MM.1S (cell line): ENCODE measurements around the gene SAMD13.

Source experiments
- DNase-seq: peaks from one replicate; pipeline ENCODE4 v3.0.0-alpha.2; 2015
- H2AFZ ChIP-seq: fragments of 300-600 bp; sonication (generic); 2 replicates; pipeline ENCODE4 v1.6.0; 2016; ENCODE audit warnings: antibody characterized with exemption, low read length
- H3F3A ChIP-seq: fragments of 300-600 bp; sonication (generic); 2 replicates; pipeline ENCODE4 v1.6.1; 2016; ENCODE audit warnings: mild to moderate bottlenecking, antibody characterized with exemption, low read length, moderate library complexity, mixed read lengths; ENCODE audit not compliant: insufficient read depth
- H3K27ac ChIP-seq: fragments of 300-600 bp; sonication (generic); 2 replicates; pipeline ENCODE4 v1.5.1; 2016; ENCODE audit warnings: mild to moderate bottlenecking, low read length
- H3K27me3 ChIP-seq: fragments of 300-600 bp; sonication (generic); replicated peaks from 2 replicates; pipeline ENCODE4 v1.6.0; 2016; ENCODE audit warnings: low read length; ENCODE audit not compliant: insufficient read depth
- H3K36me3 ChIP-seq: fragments of 300-600 bp; sonication (generic); replicated peaks from 2 replicates; pipeline ENCODE4 v1.6.1; 2016; ENCODE audit warnings: mild to moderate bottlenecking, low read length, mixed read lengths; ENCODE audit not compliant: insufficient read depth
- H3K4me1 ChIP-seq: fragments of 300-600 bp; sonication (generic); 2 replicates; pipeline ENCODE4 v1.6.1; 2016; ENCODE audit warnings: low read length, mixed read lengths
- H3K4me2 ChIP-seq: fragments of 300-600 bp; sonication (generic); 2 replicates; pipeline ENCODE4 v1.6.0; 2016; ENCODE audit warnings: low read depth, low read length
- H3K4me3 ChIP-seq: fragments of 300-600 bp; sonication (generic); 2 replicates; pipeline ENCODE4 v1.5.1; 2016; ENCODE audit warnings: low read length, mixed read lengths
- H3K79me2 ChIP-seq: fragments of 300-600 bp; sonication (generic); 2 replicates; pipeline ENCODE4 v1.6.1; 2016; ENCODE audit warnings: mixed run types, low read length, mixed read lengths
- H3K9ac ChIP-seq: fragments of 300-600 bp; sonication (generic); 2 replicates; pipeline ENCODE4 v1.6.1; 2016; ENCODE audit warnings: low read length, mixed read lengths
- H3K9me2 ChIP-seq: fragments of 300-600 bp; sonication (generic); replicated peaks from 2 replicates; pipeline ENCODE4 v1.6.1; 2016; ENCODE audit warnings: mild to moderate bottlenecking, low read length, mixed read lengths; ENCODE audit not compliant: insufficient read depth
- H3K9me3 ChIP-seq: fragments of 300-600 bp; sonication (generic); replicated peaks from 2 replicates; pipeline ENCODE4 v1.6.1; 2016; ENCODE audit warnings: mild to moderate bottlenecking, low read length, mixed read lengths; ENCODE audit not compliant: insufficient read depth
- H4K20me1 ChIP-seq: fragments of 300-600 bp; sonication (generic); 2 replicates; pipeline ENCODE4 v1.6.1; 2016; ENCODE audit warnings: mild to moderate bottlenecking, low read length, moderate library complexity, mixed read lengths; ENCODE audit not compliant: insufficient read depth
- CTCF ChIP-seq: fragments of 300-600 bp; sonication (generic); IDR thresholded peaks from 2 replicates; pipeline ENCODE4 v1.5.1; 2016; ENCODE audit warnings: antibody characterized with exemption, low read length, mixed read lengths
- EZH2 ChIP-seq: fragments of 300-600 bp; sonication (generic); optimal IDR thresholded peaks from 2 replicates; pipeline ENCODE3; 2017; ENCODE audit warnings: low read depth, mild to moderate bottlenecking, antibody characterized with exemption, low read length, mixed read lengths
- EZH2phosphoT487 ChIP-seq: fragments of 300-600 bp; sonication (generic); IDR thresholded peaks from 2 replicates; pipeline ENCODE4 v1.6.1; 2018; ENCODE audit warnings: antibody characterized with exemption, low read length

Gene SAMD13

GRCh38 chr1:84297546-84298244 is 3.8 kb upstream of the SAMD13 start:
- Histone ChIP-seq H3K4me1 (no peaks in the 10 kb centered on the region), H3K36me3 (no peaks in the 10 kb centered on the region), H4K20me1 (no peaks in the 10 kb centered on the region), H3K27me3 (no peaks in the 10 kb centered on the region), H3F3A (no peaks in the 10 kb centered on the region), H3K79me2 (no peaks in the 10 kb centered on the region), H3K9ac (no peak overlapping the region), H3K9me3 (no peaks in the 10 kb centered on the region), H2AFZ (no peak overlapping the region), H3K9me2 (no peaks in the 10 kb centered on the region), H3K4me3 (peak overlapping the region; percentile 79), H3K4me2 (peak overlapping the region; percentile 12; the same call in 1 of the 2 replicates), H3K27ac (no peak overlapping the region)
- TF ChIP-seq EZH2 (no peak), CTCF (no peak), EZH2phosphoT487 (no peak)
- no peak for DNase-seq

DNA sequence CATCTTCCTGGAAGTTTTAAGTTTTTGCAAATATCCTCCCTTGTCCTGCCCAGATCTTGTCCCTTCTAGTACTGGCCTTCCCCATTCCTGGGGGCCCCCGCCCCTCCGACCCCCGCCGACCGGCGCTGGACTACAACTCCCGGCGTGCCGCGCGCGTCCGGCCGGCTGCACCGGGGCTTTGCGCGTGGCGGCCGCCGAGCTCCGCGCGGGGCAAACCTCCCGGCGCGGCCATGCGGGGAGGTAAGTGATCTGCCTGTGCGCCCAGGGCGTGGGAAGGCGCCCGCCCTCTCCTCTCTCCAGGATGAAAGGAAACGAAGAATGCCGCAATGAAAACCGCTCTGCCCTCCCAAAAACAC is 3.2 kb upstream of the SAMD13 start:
- no peaks in the 10 kb centered on the region for H4K20me1 ChIP-seq
- peak; percentile 11 for DNase-seq
- H3F3A ChIP-seq: no peaks in the 10 kb centered on the region
- H2AFZ ChIP-seq: peak overlapping the region; percentile 84
- H3K9ac ChIP-seq: peak overlapping the region; percentile 49; the same call in 1 of the 2 replicates
- peak overlapping the region; percentile 62; the same call in 1 of the 2 replicates for H3K4me2 ChIP-seq
- no peaks in the 10 kb centered on the region for H3K9me2 ChIP-seq
- H3K9me3 ChIP-seq: no peaks in the 10 kb centered on the region
- H3K4me1 ChIP-seq: no peaks in the 10 kb centered on the region
- no peak for TF ChIP-seq EZH2phosphoT487
- no peak for TF ChIP-seq EZH2
- no peak for TF ChIP-seq CTCF
- H3K79me2 ChIP-seq: no peaks in the 10 kb centered on the region
- H3K4me3 ChIP-seq: peak overlapping the region; percentile 79
- no peak overlapping the region for H3K27ac ChIP-seq
- H3K36me3 ChIP-seq: no peaks in the 10 kb centered on the region
- no peaks in the 10 kb centered on the region for H3K27me3 ChIP-seq

GRCh38 chr1:84298684-84299535 is 2.6 kb upstream of the SAMD13 start:
- Histone ChIP-seq H3F3A (no peaks in the 10 kb centered on the region), H3K9me3 (no peaks in the 10 kb centered on the region), H3K9me2 (no peaks in the 10 kb centered on the region), H4K20me1 (no peaks in the 10 kb centered on the region), H3K36me3 (no peaks in the 10 kb centered on the region), H3K9ac (peak overlapping the region; percentile 49; the same call in 1 of the 2 replicates), H2AFZ (peak overlapping the region; percentile 84), H3K27me3 (no peaks in the 10 kb centered on the region), H3K4me2 (peak overlapping the region; percentile 62), H3K4me3 (peak overlapping the region; percentile 79), H3K79me2 (no peaks in the 10 kb centered on the region), H3K4me1 (no peaks in the 10 kb centered on the region), H3K27ac (no peak overlapping the region)
- DNase-seq: no peak
- no peak for TF ChIP-seq EZH2
- TF ChIP-seq EZH2phosphoT487: no peak
- TF ChIP-seq CTCF: no peak
